Mononuclear cell (primary cell): ENCODE data around the gene COPG1. TPM values are rescaled to one million over a fixed set of nuclear protein-coding genes. Genes with fewer than 3 reads are reported as not detected.
"Not testable (repeated sequence)": the region's sequence is repeated elsewhere in the genome, so short reads cannot be mapped to it uniquely, and the experiment has no call there.

Experiments used
- H3K27me3 ChIP-seq: 2 replicates; pipeline ENCODE4 v1.6.0; 2011; ENCODE audit warnings: low read length, control low read depth; ENCODE audit not compliant: insufficient read depth
- H3K4me1 ChIP-seq: 2 replicates; pipeline ENCODE4 v1.5.1; 2011; ENCODE audit warnings: mild to moderate bottlenecking, low read length, control low read depth; ENCODE audit not compliant: insufficient read depth
- H3K4me3 ChIP-seq: 2 replicates; pipeline ENCODE4 v1.5.1; 2011; ENCODE audit warnings: mild to moderate bottlenecking, low read length, moderate library complexity
- H3K9me3 ChIP-seq: 2 replicates; pipeline ENCODE4 v1.5.1; 2011; ENCODE audit warnings: low read depth, mild to moderate bottlenecking, control low read depth, low read length
- total RNA-seq: library from RNA; depleted of rRNA; stranded (reverse); fragments of >200 nt; gene quantifications from one replicate; pipeline ENCODE4 v1.2.3, GENCODE V29; 2012

COPG1 gene, protein sequence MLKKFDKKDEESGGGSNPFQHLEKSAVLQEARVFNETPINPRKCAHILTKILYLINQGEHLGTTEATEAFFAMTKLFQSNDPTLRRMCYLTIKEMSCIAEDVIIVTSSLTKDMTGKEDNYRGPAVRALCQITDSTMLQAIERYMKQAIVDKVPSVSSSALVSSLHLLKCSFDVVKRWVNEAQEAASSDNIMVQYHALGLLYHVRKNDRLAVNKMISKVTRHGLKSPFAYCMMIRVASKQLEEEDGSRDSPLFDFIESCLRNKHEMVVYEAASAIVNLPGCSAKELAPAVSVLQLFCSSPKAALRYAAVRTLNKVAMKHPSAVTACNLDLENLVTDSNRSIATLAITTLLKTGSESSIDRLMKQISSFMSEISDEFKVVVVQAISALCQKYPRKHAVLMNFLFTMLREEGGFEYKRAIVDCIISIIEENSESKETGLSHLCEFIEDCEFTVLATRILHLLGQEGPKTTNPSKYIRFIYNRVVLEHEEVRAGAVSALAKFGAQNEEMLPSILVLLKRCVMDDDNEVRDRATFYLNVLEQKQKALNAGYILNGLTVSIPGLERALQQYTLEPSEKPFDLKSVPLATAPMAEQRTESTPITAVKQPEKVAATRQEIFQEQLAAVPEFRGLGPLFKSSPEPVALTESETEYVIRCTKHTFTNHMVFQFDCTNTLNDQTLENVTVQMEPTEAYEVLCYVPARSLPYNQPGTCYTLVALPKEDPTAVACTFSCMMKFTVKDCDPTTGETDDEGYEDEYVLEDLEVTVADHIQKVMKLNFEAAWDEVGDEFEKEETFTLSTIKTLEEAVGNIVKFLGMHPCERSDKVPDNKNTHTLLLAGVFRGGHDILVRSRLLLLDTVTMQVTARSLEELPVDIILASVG
- total RNA-seq, result 61.7 TPM

DNA sequence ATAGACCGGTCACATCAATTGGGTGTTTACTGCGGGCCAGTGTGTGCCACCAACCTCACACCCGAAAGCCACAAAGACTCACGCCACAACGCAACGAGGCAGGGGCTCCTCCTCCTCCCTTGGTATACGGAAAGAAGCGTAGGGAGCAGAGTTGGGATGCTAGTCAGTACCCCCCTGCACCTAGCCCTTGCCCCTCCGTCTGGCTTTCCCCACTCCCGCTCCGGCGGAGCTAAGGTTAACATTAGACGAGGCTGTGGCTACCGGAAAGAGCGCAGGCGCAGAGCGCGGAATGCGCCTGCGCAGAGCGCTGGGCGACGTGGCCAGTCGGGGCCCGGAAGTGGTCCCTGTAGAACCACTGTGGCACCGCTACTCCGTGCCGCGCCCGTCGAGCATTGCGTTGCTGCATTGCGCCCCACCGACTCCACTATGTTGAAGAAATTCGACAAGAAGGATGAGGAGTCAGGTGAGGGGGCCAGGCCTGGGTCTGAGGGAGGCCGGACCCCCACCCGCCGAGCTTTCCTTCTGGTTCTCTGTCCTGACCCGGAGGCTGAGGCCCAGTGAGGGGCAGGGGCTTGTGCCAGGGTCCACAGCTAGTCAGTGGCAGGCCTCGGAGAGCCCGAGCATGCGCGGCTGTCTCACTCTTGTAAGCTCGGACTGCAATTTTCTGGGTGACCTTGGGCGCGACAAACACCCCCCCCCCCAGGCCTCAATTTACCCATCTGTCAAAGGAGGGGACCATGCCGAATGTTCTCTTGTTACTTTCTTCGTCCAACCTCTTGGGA lies at the start of gene COPG1:
COPG1 (plus strand) TSS at position 323 of the 782 bp plus-strand sequence; CDS start at position 427, 104 bp downstream.
- Histone ChIP-seq H3K4me1 (peaks cover 29% of the 10 kb centered on the region), H3K9me3 (no peaks in the 10 kb centered on the region), H3K27me3 (no peaks in the 10 kb centered on the region), H3K4me3 (peak within 1 kb of the TSS; percentile 79)

DNA sequence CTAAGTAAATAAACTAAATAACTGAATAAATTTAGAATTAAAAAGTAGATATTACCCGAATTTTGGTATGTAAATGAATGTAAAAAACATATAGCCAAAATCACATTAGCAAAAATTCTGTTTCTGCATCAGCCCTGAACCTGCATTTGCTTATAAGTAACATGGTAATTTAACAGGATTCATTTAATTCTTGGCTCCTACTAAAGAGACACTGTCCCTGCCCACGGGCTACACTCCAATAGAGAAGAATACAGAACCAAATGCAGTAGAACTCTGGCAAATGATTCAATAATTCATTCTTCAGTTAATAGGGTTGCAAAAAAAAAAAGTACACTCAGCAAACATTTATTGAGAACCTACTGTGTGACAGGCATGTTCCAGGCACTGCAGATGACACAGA lies 44.9 kb upstream of the COPG1 start:
- Histone ChIP-seq H3K9me3 (no peaks in the 10 kb centered on the region), H3K4me3 (no peak overlapping the region), H3K27me3 (no peaks in the 10 kb centered on the region), H3K4me1 (no peaks in the 10 kb centered on the region)

- no peaks in the 10 kb centered on the region for H3K9me3 ChIP-seq
- H3K4me3 ChIP-seq, result no peak overlapping the region
- no peaks in the 10 kb centered on the region for H3K4me1 ChIP-seq
- H3K27me3 ChIP-seq, result no peaks in the 10 kb centered on the region
These were observed 44.1 kb upstream of the COPG1 start for GRCh38 chr3:129205109-129205832.

GRCh38 chr3:129207479-129207878 lies 41.9 kb upstream of the COPG1 start:
- no peaks in the 10 kb centered on the region for H3K9me3 ChIP-seq
- no peak overlapping the region for H3K4me3 ChIP-seq
- H3K27me3 ChIP-seq, result no peaks in the 10 kb centered on the region
- peaks cover 12% of the 10 kb centered on the region for H3K4me1 ChIP-seq

GRCh38 chr3:129211345-129211744 lies 38.1 kb upstream of the COPG1 start:
- H3K4me1 ChIP-seq, result peaks cover 12% of the 10 kb centered on the region
- H3K27me3 ChIP-seq, result no peaks in the 10 kb centered on the region
- H3K9me3 ChIP-seq, result no peaks in the 10 kb centered on the region
- H3K4me3 ChIP-seq, result no peak overlapping the region

- H3K4me3 ChIP-seq, result no peak overlapping the region
These were observed 37.6 kb upstream of the COPG1 start for GRCh38 chr3:129211772-129212171.

GRCh38 chr3:129213238-129213637 lies 36.2 kb upstream of the COPG1 start:
- Histone ChIP-seq H3K9me3 (no peaks in the 10 kb centered on the region), H3K27me3 (no peaks in the 10 kb centered on the region), H3K4me1 (peaks cover 12% of the 10 kb centered on the region), H3K4me3 (no peak overlapping the region)

More at GRCh38 chr3:129211772-129212171, 37.6 kb upstream of the COPG1 start:
- H3K27me3 ChIP-seq, result no peaks in the 10 kb centered on the region
- no peaks in the 10 kb centered on the region for H3K9me3 ChIP-seq
- peaks cover 12% of the 10 kb centered on the region for H3K4me1 ChIP-seq

DNA sequence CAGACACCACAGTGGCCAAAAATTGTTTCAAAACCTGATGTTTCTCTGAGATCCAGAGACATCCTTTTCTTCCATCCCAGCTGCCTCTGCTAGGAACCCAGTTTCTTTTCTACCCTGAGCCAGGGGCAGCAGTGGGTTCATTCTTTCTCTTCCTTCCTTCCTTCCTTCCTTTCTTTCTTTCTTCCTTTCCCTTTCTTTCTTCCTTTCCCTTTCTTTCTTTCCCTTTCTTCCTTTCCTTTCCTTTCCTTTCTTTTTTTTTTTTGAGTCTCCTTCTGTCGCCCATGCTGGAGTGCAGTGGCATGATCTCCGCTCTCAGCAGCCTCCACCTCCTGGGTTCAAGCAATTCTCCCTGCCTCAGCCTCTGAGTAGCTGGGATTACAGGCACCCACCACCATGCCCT lies 30.7 kb upstream of the COPG1 start:
- H3K4me1 ChIP-seq, result no peaks in the 10 kb centered on the region
- no peaks in the 10 kb centered on the region for H3K27me3 ChIP-seq
- H3K4me3 ChIP-seq, result no peak overlapping the region

GRCh38 chr3:129224387-129224786 lies 25.0 kb upstream of the COPG1 start:
- H3K9me3 ChIP-seq, H3K27me3 ChIP-seq, H3K4me3 ChIP-seq: not testable (repeated sequence)
- peaks cover 56% of the 10 kb centered on the region for H3K4me1 ChIP-seq

More for the DNA sequence above, 30.7 kb upstream of the COPG1 start:
- H3K9me3 ChIP-seq, result no peaks in the 10 kb centered on the region

- H3K27me3 ChIP-seq, result no peaks in the 10 kb centered on the region
- H3K4me3 ChIP-seq, result no peak overlapping the region
- H3K4me1 ChIP-seq, result peaks cover 62% of the 10 kb centered on the region
- H3K9me3 ChIP-seq, result no peaks in the 10 kb centered on the region
These were observed 24.4 kb upstream of the COPG1 start for GRCh38 chr3:129224984-129225393.

GRCh38 chr3:129226374-129226773 lies 23.0 kb upstream of the COPG1 start:
- Histone ChIP-seq H3K4me3 (no peak overlapping the region), H3K4me1 (peaks cover 70% of the 10 kb centered on the region)

GRCh38 chr3:129228891-129229585 lies 20.4 kb upstream of the COPG1 start:
- H3K9me3 ChIP-seq, result no peaks in the 10 kb centered on the region
- H3K4me3 ChIP-seq, result no peak overlapping the region
- peaks cover 92% of the 10 kb centered on the region for H3K4me1 ChIP-seq
- H3K27me3 ChIP-seq, result no peaks in the 10 kb centered on the region

More at GRCh38 chr3:129226374-129226773, 23.0 kb upstream of the COPG1 start:
- no peaks in the 10 kb centered on the region for H3K9me3 ChIP-seq
- H3K27me3 ChIP-seq, result no peaks in the 10 kb centered on the region

GRCh38 chr3:129230311-129231019 lies 18.9 kb upstream of the COPG1 start:
- peaks cover 92% of the 10 kb centered on the region for H3K4me1 ChIP-seq

More at GRCh38 chr3:129230311-129231019, 18.9 kb upstream of the COPG1 start:
- no peaks in the 10 kb centered on the region for H3K9me3 ChIP-seq
- peak overlapping the region; percentile 25 for H3K4me3 ChIP-seq
- no peaks in the 10 kb centered on the region for H3K27me3 ChIP-seq
